HEK293T (cell line): ENCODE measurements around the gene CCDC187.

ENCODE experiments used
- CTCF ChIA-PET: fragments of 350-600 bp; formaldehyde crosslinking; extraction: SDS; loops from one replicate; lab custom pipeline; 2021; ENCODE audit warnings: antibody characterized with exemption, inconsistent platforms; lab: Yijun Ruan, JAX
- POLR2A ChIA-PET: fragments of 350-600 bp; formaldehyde crosslinking; extraction: SDS; loops from one replicate; lab custom pipeline; 2020; ENCODE audit warnings: antibody characterized with exemption, inconsistent platforms; lab: Yijun Ruan, JAX
- DNase-seq: peaks from one replicate; pipeline ENCODE4 v3.0.0; 2012; ENCODE audit warnings: mixed read lengths; ENCODE audit errors: extremely low spot score
- ARNT ChIP-seq: fragments of 450-650 bp; IDR thresholded peaks from 2 replicates; pipeline ENCODE4 v1.6.1; 2017; ENCODE audit warnings: mild to moderate bottlenecking
- BHLHE40 ChIP-seq: fragments of 450-650 bp; IDR thresholded peaks from 2 replicates; pipeline ENCODE4 v1.6.1; 2016; ENCODE audit warnings: mild to moderate bottlenecking, moderate library complexity, borderline replicate concordance
- CTBP1 ChIP-seq: fragments of 450-650 bp; IDR thresholded peaks from 2 replicates; pipeline ENCODE4 v1.6.1; 2016; ENCODE audit warnings: borderline replicate concordance
- ELF4 ChIP-seq: fragments of 450-650 bp; IDR thresholded peaks from 2 replicates; pipeline ENCODE4 v1.6.1; 2017; ENCODE audit warnings: antibody characterized with exemption
- FOXA1 ChIP-seq: fragments of 450-650 bp; IDR thresholded peaks from 2 replicates; pipeline ENCODE4 v1.6.1; 2016; ENCODE audit warnings: mild to moderate bottlenecking
- FOXK2 ChIP-seq: fragments of 450-650 bp; IDR thresholded peaks from 2 replicates; pipeline ENCODE4 v1.6.1; 2016; ENCODE audit warnings: mild to moderate bottlenecking
- FOXM1 ChIP-seq: fragments of 450-650 bp; IDR thresholded peaks from 2 replicates; pipeline ENCODE4 v1.6.1; 2017; ENCODE audit warnings: mild to moderate bottlenecking, borderline replicate concordance
- HDGF ChIP-seq: fragments of 450-650 bp; IDR thresholded peaks from 2 replicates; pipeline ENCODE4 v1.6.1; 2017; ENCODE audit warnings: antibody characterized with exemption, borderline replicate concordance
- L3MBTL2 ChIP-seq: fragments of 450-650 bp; conservative IDR thresholded peaks from 2 replicates; pipeline ENCODE4 v1.6.1; 2016; ENCODE audit warnings: mild to moderate bottlenecking
- LEF1 ChIP-seq: fragments of 450-650 bp; IDR thresholded peaks from 2 replicates; pipeline ENCODE4 v1.6.1; 2017; ENCODE audit warnings: mild to moderate bottlenecking, borderline replicate concordance
- NFRKB ChIP-seq: fragments of 450-650 bp; IDR thresholded peaks from 2 replicates; pipeline ENCODE4 v1.6.1; 2016; ENCODE audit warnings: mild to moderate bottlenecking, moderate library complexity
- PKNOX1 ChIP-seq: fragments of 450-650 bp; IDR thresholded peaks from 2 replicates; pipeline ENCODE4 v1.6.1; 2016
- SP1 ChIP-seq: fragments of 450-650 bp; IDR thresholded peaks from 2 replicates; pipeline ENCODE4 v1.6.1; 2017
- SUZ12 ChIP-seq: fragments of 450-650 bp; IDR thresholded peaks from 2 replicates; pipeline ENCODE4 v1.6.1; 2016; ENCODE audit warnings: mild to moderate bottlenecking
- TARDBP ChIP-seq: fragments of 450-650 bp; IDR thresholded peaks from 2 replicates; pipeline ENCODE4 v1.6.1; 2016
- ZNF384 ChIP-seq: fragments of 450-650 bp; IDR thresholded peaks from 2 replicates; pipeline ENCODE4 v1.6.1; 2016

The CCDC187 gene

GRCh38 chr9:136295055-136295454, 8.8 kb downstream of the CCDC187 start:
- no peak for DNase-seq
- ChIA-PET POLR2A (no interaction called here), CTCF (no interaction called here)
- no peak for TF ChIP-seq SUZ12
- TF ChIP-seq LEF1 = no peak
- TF ChIP-seq ARNT = no peak
- no peak for TF ChIP-seq L3MBTL2
- TF ChIP-seq BHLHE40 = no peak
- TF ChIP-seq NFRKB = no peak
- TF ChIP-seq FOXA1 = no peak

DNA sequence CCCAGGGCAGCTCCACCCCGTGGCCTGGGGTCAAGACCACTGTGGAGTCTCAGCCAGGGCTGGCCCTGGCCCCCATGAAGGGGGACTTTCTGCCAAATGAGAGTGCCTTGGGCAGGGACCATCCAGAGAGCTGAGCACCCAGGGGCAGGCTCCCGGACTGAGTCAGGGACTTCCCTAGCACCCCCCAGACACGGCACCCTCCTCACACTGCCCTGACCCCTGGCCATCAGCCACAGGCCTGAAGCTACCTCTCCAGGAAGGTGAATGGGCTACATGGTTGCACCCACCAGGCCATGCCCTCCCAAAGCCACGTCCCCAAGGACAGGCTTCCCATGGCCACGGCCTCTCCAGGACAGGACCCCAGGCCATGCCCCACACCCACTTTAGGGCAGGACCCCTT, 9.5 kb downstream of the CCDC187 start:
- CTCF ChIA-PET = no interaction called here

DNA sequence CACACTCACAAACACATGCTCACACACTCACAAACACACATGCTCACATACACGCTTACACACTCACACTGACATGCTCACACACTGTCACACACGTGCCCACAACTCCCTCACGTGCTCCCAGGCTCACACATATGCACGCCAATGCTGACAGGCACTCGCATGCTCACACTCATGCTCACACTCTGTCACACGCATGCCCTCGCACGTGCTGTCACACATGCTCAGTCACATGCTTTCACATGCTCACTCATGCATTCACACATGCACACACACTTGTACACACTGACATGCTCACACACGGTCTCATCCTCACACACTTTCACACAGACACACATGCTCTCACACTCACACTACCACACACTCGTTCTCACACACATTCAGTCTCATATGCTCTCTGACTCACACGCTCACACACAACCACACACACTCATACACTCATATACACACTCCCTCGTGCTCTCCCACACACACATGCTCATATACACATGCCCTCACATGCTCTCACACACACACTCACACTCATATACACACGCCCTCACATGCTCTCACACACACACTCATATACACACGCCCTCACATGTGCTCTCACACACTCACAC, 10.3 kb downstream of the CCDC187 start:
- TF ChIP-seq BHLHE40 (no peak), SP1 (no peak), CTBP1 (no peak), HDGF (no peak), FOXM1 (no peak), FOXA1 (no peak), FOXK2 (no peak), PKNOX1 (no peak), ARNT (no peak), ELF4 (no peak), LEF1 (no peak), L3MBTL2 (no peak), NFRKB (no peak), ZNF384 (no peak)
- DNase-seq = no peak
- ChIA-PET CTCF (no interaction called here), POLR2A (no interaction called here)

More for the DNA sequence above, 9.5 kb downstream of the CCDC187 start:
- TF ChIP-seq NFRKB = no peak
- TF ChIP-seq L3MBTL2 = no peak
- TF ChIP-seq CTBP1 = no peak
- no peak for TF ChIP-seq SP1
- no peak for TF ChIP-seq BHLHE40
- no peak for TF ChIP-seq SUZ12
- no peak for TF ChIP-seq ZNF384
- POLR2A ChIA-PET = no interaction called here
- no peak for DNase-seq

DNA sequence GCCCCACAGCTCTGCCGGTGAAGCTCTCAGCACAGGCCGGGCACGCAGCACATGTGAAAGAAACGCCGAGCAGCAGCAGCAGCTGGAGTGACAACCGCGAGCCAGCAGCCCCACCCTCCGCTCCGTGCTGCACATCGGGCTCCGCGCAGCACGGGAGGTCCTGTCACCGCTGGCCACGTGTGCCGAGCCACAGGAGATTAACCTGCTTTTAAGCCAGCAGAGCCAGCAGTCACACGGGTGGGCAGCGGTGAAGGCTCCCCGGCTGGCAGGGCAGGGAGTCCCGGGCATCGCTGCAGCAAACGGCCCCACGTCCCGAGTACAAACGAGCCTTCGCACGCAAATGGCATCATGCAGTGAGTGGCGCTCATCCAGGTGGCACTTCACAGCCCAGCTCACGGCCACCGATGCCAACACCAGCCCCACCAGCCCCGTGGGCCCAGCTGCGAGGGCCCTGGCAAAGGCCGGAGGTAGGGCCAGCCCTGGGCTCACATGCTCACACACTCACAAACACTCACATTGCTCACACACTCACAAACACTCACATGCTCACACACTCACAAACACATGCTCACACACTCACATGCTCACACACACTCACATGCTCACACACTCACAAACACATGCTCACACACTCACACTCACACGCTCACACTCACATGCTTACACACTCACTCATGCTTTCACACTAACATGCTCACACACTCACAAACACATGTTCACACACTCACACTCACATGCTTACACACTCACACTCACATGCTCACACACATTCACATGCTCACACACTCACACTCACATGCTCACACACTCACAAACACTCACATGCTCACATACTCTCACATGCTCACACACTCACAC, 11.1 kb downstream of the CCDC187 start:
- POLR2A ChIA-PET = no interaction called here

GRCh38 chr9:136292026-136292538, 11.8 kb downstream of the CCDC187 start:
- DNase-seq = no peak
- ChIA-PET CTCF (no interaction called here), POLR2A (no interaction called here)
- TF ChIP-seq FOXM1 = no peak
- no peak for TF ChIP-seq ELF4
- no peak for TF ChIP-seq LEF1
- TF ChIP-seq FOXA1 = no peak
- TF ChIP-seq ARNT = no peak
- TF ChIP-seq ZNF384 = no peak
- no peak for TF ChIP-seq L3MBTL2
- no peak for TF ChIP-seq NFRKB
- TF ChIP-seq SP1 = no peak
- no peak for TF ChIP-seq SUZ12
- no peak for TF ChIP-seq PKNOX1
- no peak for TF ChIP-seq TARDBP
- TF ChIP-seq BHLHE40 = no peak
- TF ChIP-seq FOXK2 = no peak
- TF ChIP-seq CTBP1 = no peak
- no peak for TF ChIP-seq HDGF

More for the DNA sequence above, 11.1 kb downstream of the CCDC187 start:
- CTCF ChIA-PET = no interaction called here
- TF ChIP-seq SP1 = no peak
- no peak for TF ChIP-seq ZNF384
- DNase-seq = no peak

GRCh38 chr9:136291306-136292025, 12.4 kb downstream of the CCDC187 start:
- TF ChIP-seq ARNT (no peak), FOXA1 (no peak), SP1 (no peak), NFRKB (no peak), PKNOX1 (no peak)
- ChIA-PET CTCF (no interaction called here), POLR2A (no interaction called here)
- DNase-seq = no peak
